GM13977 (cell line): ENCODE data around the gene DPPA4.

Source experiments
- DNase-seq: peaks from one replicate; pipeline ENCODE4 v3.0.0; 2012; ENCODE audit warnings: low spot score
- in situ Hi-C: fragments of 300-500 bp; cut with MboI; formaldehyde crosslinking; loops from one replicate; pipeline ENCODE4 v1.12.0; 2022; ENCODE audit warnings: low sequenced_read_pairs, low pct_unique_long_range_greater_than_20kb, mixed read lengths, inconsistent platforms; ENCODE audit not compliant: unreplicated experiment
- TF ChIP-seq, protein P1 (sequence below): IDR thresholded peaks from 2 replicates; pipeline ENCODE4 v1.5.1; 2012; ENCODE audit warnings: mild to moderate bottlenecking, control low read depth; ENCODE audit not compliant: insufficient read depth; ENCODE audit errors: extremely low read depth, missing control alignments

Gene DPPA4

DNA sequence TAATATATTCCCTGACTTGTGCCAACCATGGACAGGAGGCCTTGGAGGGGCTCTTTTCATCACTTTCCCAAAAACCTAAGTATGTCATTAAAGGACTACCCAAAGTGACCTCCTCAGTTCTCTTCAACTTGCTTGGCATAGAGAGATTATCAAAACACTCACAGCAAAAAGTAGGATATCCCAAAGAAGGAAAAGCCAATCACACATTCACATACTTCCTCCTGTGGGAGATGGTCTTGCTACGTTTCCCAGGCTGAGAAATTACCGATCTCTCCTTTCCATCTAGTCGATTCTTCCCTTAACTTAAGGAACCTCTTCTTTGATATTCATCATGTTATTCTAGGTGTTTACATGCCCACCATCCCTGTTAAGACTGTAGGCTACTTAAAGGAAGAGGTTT lies 9.1 kb downstream of the DPPA4 start:
- TF ChIP-seq, protein P1, sequence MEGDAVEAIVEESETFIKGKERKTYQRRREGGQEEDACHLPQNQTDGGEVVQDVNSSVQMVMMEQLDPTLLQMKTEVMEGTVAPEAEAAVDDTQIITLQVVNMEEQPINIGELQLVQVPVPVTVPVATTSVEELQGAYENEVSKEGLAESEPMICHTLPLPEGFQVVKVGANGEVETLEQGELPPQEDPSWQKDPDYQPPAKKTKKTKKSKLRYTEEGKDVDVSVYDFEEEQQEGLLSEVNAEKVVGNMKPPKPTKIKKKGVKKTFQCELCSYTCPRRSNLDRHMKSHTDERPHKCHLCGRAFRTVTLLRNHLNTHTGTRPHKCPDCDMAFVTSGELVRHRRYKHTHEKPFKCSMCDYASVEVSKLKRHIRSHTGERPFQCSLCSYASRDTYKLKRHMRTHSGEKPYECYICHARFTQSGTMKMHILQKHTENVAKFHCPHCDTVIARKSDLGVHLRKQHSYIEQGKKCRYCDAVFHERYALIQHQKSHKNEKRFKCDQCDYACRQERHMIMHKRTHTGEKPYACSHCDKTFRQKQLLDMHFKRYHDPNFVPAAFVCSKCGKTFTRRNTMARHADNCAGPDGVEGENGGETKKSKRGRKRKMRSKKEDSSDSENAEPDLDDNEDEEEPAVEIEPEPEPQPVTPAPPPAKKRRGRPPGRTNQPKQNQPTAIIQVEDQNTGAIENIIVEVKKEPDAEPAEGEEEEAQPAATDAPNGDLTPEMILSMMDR = no peak
- in situ Hi-C loops = no loop called here
- no peak for DNase-seq

DNA sequence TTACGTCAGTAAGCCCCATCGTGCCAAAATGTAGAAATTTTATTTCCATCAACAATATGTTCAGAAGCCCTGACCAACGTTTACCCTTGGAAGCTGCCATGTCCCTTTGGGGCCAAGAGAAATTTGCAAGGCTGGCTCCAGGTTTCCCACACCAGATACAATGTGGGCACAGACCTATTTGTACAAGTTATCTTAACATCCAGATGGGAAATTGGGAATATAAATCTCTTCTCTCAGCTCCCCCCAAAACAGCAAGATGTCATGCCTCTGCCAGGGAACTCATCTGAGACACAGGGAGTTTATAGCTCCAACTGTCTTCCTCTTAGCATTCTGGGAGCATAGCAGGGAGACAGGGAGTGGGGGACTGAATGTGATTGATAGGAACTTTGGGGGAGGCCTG lies 11.7 kb downstream of the DPPA4 start:
- in situ Hi-C loops = no loop called here
- DNase-seq = no peak
- TF ChIP-seq, protein P1 = no peak

DNA sequence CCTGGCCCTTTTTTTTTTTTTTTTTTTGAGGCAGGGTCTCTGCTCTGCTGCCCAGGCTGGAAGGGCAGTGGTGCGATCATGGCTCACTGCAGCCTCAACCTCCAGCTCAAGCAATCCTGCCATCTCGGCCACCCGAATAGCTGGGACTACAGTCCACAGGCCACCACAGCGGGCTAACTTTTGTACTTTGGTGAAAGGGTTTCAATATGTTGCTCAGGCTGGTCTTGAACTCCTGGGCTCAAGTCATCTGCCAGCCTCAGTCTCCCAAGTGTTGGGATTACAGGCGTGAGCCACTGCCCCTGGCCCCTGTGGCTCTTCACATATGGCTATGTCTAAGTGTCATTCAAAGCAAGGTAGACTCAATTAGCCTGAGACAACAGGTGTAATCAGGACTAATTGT lies 12.2 kb downstream of the DPPA4 start:
- in situ Hi-C loops = no loop called here
- DNase-seq = no peak
- TF ChIP-seq, protein P1 = no peak

DNA sequence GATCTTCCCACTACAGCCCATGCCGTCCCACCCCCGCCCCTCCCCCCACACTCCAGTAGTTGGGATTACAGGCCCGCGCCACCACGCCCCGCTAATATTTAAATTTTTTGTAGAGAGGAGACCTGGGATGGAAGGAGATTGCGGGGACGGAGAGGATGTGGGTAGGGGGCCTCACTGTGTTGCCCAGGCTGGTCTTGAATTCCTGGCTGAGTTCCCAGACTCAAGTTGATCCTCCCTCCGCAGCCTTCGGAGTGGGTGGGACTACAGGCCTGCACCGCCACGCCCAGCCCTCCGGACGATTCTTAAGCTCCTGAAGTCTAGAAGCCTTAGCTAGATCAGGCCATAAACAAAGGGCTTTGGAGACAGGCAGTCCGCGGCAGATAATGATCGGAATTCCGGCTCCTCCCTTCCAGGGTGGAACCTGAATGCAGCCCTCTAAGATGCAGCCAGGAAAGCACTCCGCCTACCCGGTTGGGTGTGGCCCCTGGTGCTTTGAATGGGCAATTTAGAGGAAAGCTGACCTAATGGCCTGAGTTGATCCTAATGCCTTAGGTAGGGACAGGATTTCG lies 21.1 kb downstream of the DPPA4 start, which contains the start of gene DPPA2:
Gene DPPA2 (minus strand): TSS at position 356 of the 569 bp plus-strand sequence. CDS start 1,975 bp downstream, outside the sequence.
- no peak for DNase-seq
- TF ChIP-seq, protein P1 = no peak
- in situ Hi-C loops = no loop called here

DNA sequence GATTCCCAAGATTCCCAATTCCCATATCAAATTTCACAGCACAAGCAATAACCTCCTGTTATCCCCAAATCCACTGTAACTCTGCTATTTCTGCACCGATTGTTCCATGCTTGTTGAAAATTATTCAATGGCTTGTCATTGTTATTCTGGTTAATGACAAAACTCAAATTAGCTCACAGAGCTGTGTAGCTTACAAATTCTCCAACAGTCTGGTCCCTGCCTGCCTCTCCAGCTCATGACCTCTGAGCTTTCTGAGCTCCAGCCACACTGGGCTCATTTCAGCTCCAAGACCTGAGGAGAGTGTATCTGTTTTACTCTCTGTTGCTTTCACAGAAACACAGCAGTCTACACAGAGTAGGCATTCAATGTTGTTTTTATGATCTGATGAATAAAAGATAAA lies 24.3 kb downstream of the DPPA4 start:
- DNase-seq = no peak
- in situ Hi-C loops = no loop called here
- TF ChIP-seq, protein P1 = no peak

DNA sequence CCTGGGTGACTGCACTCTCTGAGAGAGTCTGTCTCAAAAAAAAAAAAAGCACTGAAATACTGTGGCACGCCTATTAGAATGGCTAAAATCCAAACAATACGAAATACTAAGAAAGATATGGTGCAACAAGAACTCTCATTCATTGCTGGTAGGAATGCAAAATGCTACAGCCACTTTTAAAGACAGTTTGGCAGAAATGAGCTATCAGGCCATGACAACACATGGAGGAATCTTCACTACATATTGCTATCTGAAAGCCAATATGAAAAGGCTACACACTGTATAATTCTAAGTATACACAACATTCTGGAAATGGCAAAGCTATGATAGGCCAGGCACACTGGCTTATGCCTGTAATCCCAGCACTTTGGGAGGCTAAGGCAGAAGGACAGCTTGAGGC lies 39.9 kb downstream of the DPPA4 start:
- in situ Hi-C loops = no loop called here
- TF ChIP-seq, protein P1 = no peak
- DNase-seq = no peak

DNA sequence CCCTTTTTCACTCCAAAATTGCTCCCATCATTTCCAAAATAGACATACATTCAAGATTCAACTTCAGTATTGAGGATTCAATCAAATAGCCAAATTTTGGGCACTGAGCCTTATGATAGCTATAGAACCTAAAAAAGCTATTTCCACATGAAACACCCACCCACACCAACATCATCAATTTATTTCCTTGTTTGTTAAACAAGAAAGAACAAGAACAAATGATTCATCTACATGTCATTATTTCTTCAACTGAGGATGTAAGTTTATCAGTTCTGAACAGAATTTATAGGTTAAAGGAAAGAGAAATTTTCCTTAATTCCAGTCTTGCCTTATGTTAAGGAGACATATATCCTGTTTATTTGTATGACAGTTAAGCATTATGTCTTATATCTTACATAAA lies 53.3 kb downstream of the DPPA4 start:
- TF ChIP-seq, protein P1 = no peak
- in situ Hi-C loops = no loop called here
- no peak for DNase-seq
